ENCODE data around the gene ZNRF3. TPM values are rescaled to one million over a fixed set of nuclear protein-coding genes. Genes with fewer than 3 reads are reported as not detected.
A peak's percentile ranks its signal among the peaks of the same experiment; 100 is the strongest.

Gene ZNRF3
- total RNA-seq, 2 donors from 2014 or later, result 5.9 to 12.2 TPM

DNA sequence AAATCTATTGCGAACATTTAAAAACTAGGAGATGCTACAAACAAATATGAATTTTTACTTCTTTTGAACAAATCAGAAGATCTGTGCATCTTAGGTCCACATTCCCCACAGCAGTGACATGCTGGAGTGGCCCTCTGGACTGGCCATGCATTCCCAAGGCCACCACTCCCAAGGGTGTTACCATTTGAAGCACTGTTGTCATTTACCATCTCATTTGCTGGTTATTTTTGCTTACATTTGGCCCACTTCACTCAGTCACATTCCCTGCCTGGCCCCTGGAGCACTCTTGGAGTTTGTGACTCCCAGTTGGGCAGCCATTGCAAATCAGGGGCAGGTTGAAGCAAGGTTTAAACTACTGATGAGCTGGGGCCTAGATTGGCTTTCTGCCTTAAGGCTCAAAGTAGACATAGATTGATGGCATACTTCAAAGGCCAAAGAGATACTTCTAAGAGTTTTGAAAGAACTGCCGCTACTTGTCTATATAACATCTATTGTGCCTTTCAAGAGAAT, 8.5 kb upstream of the ZNRF3 start:
- DNase-seq, result no peak
- no peak for TF ChIP-seq CTCF (IDR thresholded peaks at IDR 0.05)
- no peaks in the 10 kb centered on the region for H3K27me3 ChIP-seq
- no peak overlapping the region for H3K4me3 ChIP-seq
- H3K27ac ChIP-seq, result no peak overlapping the region
- H3K4me1 ChIP-seq, result no peaks in the 10 kb centered on the region
- H3K9ac ChIP-seq (ENCODE audit: low read depth in 2 of 2, low read length in 2 of 2), result no peak overlapping the region
- intact Hi-C loops (cut with DNase I), result no loop called here
- H3K36me3 ChIP-seq, result no peaks in the 10 kb centered on the region
- H3K9me3 ChIP-seq, result no peaks in the 10 kb centered on the region

DNA sequence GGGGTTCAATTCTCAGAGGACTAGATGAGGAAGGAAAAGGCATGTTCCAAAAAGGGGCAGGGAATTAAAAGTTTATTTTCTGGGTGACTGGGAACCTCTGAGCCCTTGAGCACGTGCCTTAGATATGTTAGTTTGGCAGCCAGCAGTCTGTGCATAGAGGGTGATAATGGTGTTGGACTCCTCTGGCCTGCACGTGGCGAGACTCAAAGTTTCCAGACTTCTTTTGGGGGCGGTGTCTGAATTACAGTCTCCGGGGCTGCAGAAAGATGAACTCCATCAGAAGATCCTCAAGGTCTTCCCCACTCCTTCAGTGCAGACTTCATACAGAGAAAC, 861 bp upstream of the ZNRF3 start:
- TF ChIP-seq CTCF (IDR thresholded peaks at IDR 0.05), result no peak
- Histone ChIP-seq H3K9ac (ENCODE audit: low read depth in 2 of 2, low read length in 2 of 2) (peak overlapping the region; percentile 54 to 71), H3K27ac (no peak overlapping the region), H3K27me3 (no peaks in the 10 kb centered on the region), H3K36me3 (no peaks in the 10 kb centered on the region), H3K9me3 (no peaks in the 10 kb centered on the region), H3K4me3 (peak overlapping the region; percentile 59), H3K4me1 (peaks cover 4% of the 10 kb centered on the region)
- intact Hi-C loops (cut with DNase I), result no loop called here
- DNase-seq, result no peak

DNA sequence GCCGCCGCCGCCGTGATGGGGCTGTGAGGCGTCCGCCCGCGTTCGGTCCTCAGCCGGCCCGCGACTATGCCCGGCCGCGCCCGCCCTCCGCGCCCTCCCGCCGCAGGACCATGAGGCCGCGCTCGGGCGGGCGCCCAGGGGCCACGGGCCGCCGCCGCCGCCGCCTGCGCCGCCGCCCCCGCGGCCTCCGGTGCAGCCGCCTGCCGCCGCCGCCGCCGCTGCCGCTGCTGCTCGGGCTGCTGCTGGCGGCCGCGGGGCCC, 215 bp downstream of the ZNRF3 start:
- no peak for TF ChIP-seq CTCF (IDR thresholded peaks at IDR 0.05)
- Histone ChIP-seq H3K27me3 (no peaks in the 10 kb centered on the region), H3K9ac (ENCODE audit: low read depth in 2 of 2, low read length in 2 of 2) (no peak overlapping the region), H3K9me3 (no peaks in the 10 kb centered on the region), H3K4me3 (peak overlapping the region; percentile 36), H3K4me1 (peaks cover 4% of the 10 kb centered on the region), H3K27ac (no peak overlapping the region), H3K36me3 (no peaks in the 10 kb centered on the region)
- intact Hi-C loops (cut with DNase I), result no loop called here
- no peak for DNase-seq

DNA sequence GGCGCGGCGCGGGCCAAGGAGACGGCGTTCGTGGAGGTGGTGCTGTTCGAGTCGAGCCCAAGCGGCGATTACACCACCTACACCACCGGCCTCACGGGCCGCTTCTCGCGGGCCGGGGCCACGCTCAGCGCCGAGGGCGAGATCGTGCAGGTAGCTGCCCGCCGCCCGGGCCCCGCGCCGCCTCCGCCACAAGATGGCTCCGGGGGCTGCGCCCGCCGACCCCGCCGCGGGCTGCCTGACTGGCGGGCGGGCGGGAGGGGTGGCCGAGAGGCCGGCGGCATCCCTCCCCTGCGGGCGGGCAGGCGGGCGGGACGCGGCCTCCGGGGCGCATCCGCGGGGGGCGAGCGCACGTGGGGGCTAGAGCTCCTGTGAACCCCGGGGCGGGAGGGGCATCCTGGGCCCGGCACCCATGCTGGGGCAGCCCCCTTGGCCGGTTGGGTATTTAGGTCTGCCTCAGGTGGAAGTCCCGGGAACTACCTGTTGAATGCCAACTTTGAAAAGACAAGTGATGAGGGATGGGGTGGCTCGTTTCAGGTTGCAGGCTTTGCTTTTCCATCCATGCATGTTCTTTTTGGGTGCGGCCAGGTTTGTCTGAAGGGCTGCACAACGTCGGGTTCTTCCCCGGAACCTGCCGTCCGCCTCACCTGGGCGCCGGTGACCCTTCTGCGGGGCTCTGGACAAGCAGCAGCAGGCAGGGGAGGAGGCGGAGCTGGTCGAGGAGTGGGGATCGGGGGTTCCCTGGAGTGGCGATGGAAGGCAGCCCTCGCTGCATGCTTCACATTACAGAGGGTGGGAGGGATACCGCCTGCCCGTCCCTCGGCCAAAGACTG, 760 bp downstream of the ZNRF3 start:
- Histone ChIP-seq H3K36me3 (no peaks in the 10 kb centered on the region), H3K27me3 (no peaks in the 10 kb centered on the region), H3K27ac (no peak overlapping the region), H3K4me3 (peak overlapping the region; percentile 36), H3K4me1 (peaks cover 4% of the 10 kb centered on the region), H3K9me3 (no peaks in the 10 kb centered on the region), H3K9ac (ENCODE audit: low read depth in 2 of 2, low read length in 2 of 2) (peak overlapping the region; percentile 53 to 74)
- TF ChIP-seq CTCF (IDR thresholded peaks at IDR 0.05), result no peak
- intact Hi-C loops (cut with DNase I), result no loop called here
- peak; percentile 51 for DNase-seq

DNA sequence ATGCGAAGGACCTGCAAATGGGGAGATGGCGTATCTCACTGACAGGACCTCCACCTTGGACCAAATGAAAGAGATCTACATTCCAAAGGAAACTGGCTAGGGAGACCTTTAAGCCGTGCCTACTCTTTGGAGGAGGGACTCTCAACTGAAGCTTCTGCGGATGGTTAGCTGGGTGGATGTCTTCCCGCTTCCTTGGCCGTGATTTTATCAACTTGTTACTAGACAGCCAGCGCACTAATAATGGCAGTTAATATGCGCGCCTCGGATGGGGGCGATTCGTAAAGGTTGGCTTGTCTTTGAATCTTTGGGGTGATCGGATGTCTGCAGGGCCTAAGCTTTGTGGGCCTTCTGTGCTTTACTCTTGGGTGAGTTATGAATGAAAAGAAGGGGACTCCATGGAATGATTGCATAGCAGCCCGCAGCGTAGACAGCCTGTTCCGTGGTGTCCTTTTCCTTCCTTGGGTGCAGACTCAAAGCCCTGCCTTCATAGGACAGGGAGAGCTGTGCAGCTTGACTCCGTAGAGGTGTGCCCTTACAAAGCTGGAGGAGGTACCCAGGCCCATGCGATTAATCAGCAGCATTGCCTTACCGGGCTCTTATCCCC, 1.5 kb downstream of the ZNRF3 start:
- no peaks in the 10 kb centered on the region for H3K9me3 ChIP-seq
- H3K4me3 ChIP-seq, result peak overlapping the region; percentile 36
- H3K27ac ChIP-seq, result no peak overlapping the region
- no peak for TF ChIP-seq CTCF (IDR thresholded peaks at IDR 0.05)
- no peaks in the 10 kb centered on the region for H3K36me3 ChIP-seq
- peak; percentile 41 for DNase-seq
- peak overlapping the region; percentile 53 to 74 for H3K9ac ChIP-seq (ENCODE audit: low read depth in 2 of 2, low read length in 2 of 2)
- H3K27me3 ChIP-seq, result no peaks in the 10 kb centered on the region
- intact Hi-C loops (cut with DNase I), result no loop called here
- peaks cover 4% of the 10 kb centered on the region for H3K4me1 ChIP-seq
